Frontal cortex (tissue), 4 donors: ENCODE results near the gene SPRR2A. TPM values are rescaled to one million over a fixed set of nuclear protein-coding genes. Genes with fewer than 3 reads are reported as not detected.
"Not testable (repeated sequence)": the region's sequence is repeated elsewhere in the genome, so short reads cannot be mapped to it uniquely, and the experiment has no call there.

ENCODE experiments used
- DNase-seq, 2 donors: peaks; one replicate each; pipeline ENCODE4 v3.0.0; 2012; ENCODE audit warnings: low spot score in 2 of 2
- FAIRE-seq: peaks from 2 replicates; lab custom pipeline; 2012; peaks lifted over from hg19 to GRCh38; lab: Jason Lieb, UNC
- small RNA-seq: library from RNA; depleted of rRNA; stranded (forward); fragments of <200 nt; gene quantifications from one replicate; pipeline ENCODE3, GENCODE V24; 2014
- total RNA-seq: library from RNA; depleted of rRNA; stranded (reverse); fragments of >200 nt; gene quantifications from one replicate; pipeline ENCODE4 v1.2.3, GENCODE V29; 2014
- donor health status: control.
- donor health status: control.
- donor health status: control.

SPRR2A gene
- total RNA-seq, 1 donor from 2014 or later, result not detected

- DNase-seq, result no peak
- FAIRE-seq, result no peak
Measured at GRCh38 chr1:153028766-153029165, 28.5 kb downstream of the SPRR2A start.

DNA sequence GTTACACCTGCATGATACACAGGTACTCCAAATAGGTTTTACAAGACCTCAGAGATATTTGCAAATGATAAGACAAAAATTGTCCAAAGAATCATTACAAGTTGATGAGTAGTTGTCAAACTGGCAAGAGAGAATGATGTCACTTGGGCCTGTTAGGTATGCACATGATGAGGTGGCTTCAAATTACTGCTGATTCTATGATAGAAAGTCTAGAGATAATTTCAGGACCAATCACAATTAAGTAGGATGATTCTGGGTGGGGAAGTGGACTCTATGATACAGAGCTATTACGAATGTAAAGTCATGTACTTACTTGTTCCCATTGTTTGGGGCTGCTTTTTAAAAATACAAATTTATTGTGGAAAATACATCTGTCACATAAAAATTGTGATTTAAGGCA is 31.5 kb downstream of the SPRR2A start:
- FAIRE-seq (no peak), DNase-seq (no peak)

DNA sequence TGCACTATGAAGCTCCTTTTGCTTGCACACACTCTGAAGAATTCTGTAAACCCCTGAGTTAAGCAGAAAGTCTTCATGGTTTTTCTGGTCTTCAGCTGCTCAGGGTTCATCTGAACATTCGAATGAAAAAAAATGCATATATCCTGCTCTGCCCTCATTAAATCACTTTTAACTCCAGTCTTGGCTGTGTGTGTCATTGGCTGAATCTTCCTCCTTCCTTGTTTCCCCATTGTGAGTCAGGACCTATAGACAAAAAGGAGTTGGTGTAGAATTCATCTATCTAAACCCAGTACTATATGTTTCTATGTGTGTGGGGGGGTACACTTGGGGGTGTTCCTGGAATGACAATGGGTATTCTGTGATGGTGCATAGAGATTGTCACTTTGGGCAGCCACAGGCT is 32.9 kb downstream of the SPRR2A start:
- FAIRE-seq, result no peak
- no peak for DNase-seq

DNA sequence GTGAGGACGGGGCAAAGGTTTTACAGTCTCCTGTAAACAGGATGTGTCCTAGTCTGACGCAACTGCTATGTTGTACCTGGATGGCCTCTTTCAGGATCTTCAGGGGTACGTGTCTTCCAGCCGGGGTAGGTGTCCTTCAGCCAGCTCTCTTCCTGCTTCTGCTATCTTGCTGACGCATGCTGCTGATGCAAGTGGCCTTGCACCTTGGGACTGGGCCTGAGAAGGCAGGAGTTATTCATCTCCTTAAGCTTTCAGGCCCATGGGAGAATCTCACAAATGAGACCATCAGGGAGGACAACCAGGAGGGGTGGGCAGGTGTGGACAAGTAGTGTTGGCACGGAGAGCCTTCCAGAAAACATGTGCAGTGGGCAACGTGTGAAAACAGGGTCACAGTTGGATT is 34.2 kb downstream of the SPRR2A start:
- DNase-seq (no peak), FAIRE-seq (no peak)

- not testable (repeated sequence) for DNase-seq, FAIRE-seq
Measured at GRCh38 chr1:153022340-153022739, 35.0 kb downstream of the SPRR2A start.

- not testable (repeated sequence) for FAIRE-seq
Measured at GRCh38 chr1:153021829-153022228, 35.5 kb downstream of the SPRR2A start.

GRCh38 chr1:153011235-153011758 is 46.0 kb downstream of the SPRR2A start:
- DNase-seq, FAIRE-seq: not testable (repeated sequence)

More at GRCh38 chr1:153021829-153022228, 35.5 kb downstream of the SPRR2A start:
- DNase-seq, result not testable (repeated sequence)

Small RNAs within 50 kb of the gene (small RNA-seq; reads per million reads assigned to genes)
- gene AL356867.1, result not detected
- not detected for gene RF00322

Other genes starting within 250 kb of the SPRR2A start
- gene LCE1B, start 245.5 kb downstream of the SPRR2A start, total RNA-seq, result not detected
- gene LCE1A, start 230.0 kb downstream of the SPRR2A start, total RNA-seq, result not detected
- gene LCE6A, start 214.7 kb downstream of the SPRR2A start, total RNA-seq, result not detected
- gene LCE7A, start 197.5 kb downstream of the SPRR2A start, total RNA-seq, result not detected
- gene SMCP, start 179.2 kb downstream of the SPRR2A start, total RNA-seq, result not detected
- gene IVL, start 149.0 kb downstream of the SPRR2A start, total RNA-seq, result not detected
- gene SPRR5, start 110.3 kb downstream of the SPRR2A start, total RNA-seq, result not detected
- not detected for gene SPRR4, start 86.9 kb downstream of the SPRR2A start, total RNA-seq
- gene SPRR1A, start 73.4 kb downstream of the SPRR2A start, total RNA-seq, result not detected
- gene SPRR3, start 55.8 kb downstream of the SPRR2A start, total RNA-seq, result not detected
- not detected for gene SPRR1B, start 26.3 kb downstream of the SPRR2A start, total RNA-seq
- gene SPRR2D, start 16.4 kb downstream of the SPRR2A start, total RNA-seq, result not detected
- not detected for gene SPRR2B, start 14.1 kb upstream of the SPRR2A start, total RNA-seq
- gene SPRR2E, start 37.0 kb upstream of the SPRR2A start, total RNA-seq, result not detected
- not detected for gene SPRR2F, start 56.0 kb upstream of the SPRR2A start, total RNA-seq
- gene SPRR2G, start 93.4 kb upstream of the SPRR2A start, total RNA-seq, result not detected
- gene LELP1, start 145.9 kb upstream of the SPRR2A start, total RNA-seq, result not detected
- gene PRR9, start 160.1 kb upstream of the SPRR2A start, total RNA-seq, result not detected
- gene LORICRIN, start 202.2 kb upstream of the SPRR2A start, total RNA-seq, result not detected